Subcutaneous adipose tissue (tissue), 4 donors: Measurements from ENCODE around the gene POLR3G. TPM values are rescaled to one million over a fixed set of nuclear protein-coding genes. Genes with fewer than 3 reads are reported as not detected.

Experiments
- total RNA-seq, 4 donors: library from RNA; depleted of rRNA; stranded (reverse); fragments of >200 nt; gene quantifications; one replicate each; pipeline ENCODE4 v1.1.0, GENCODE V29; 2016
- TF ChIP-seq, protein P1 (sequence below): fragments of 450-650 bp; IDR thresholded peaks from one replicate; pipeline ENCODE4 v1.5.1; 2016; ENCODE audit warnings: low read depth, mild to moderate bottlenecking, control low read depth, antibody characterized with exemption, moderate library complexity

The POLR3G gene
- total RNA-seq, 4 donors from 2014 or later: 0.94 to 2.9 (median 1.7) TPM

DNA sequence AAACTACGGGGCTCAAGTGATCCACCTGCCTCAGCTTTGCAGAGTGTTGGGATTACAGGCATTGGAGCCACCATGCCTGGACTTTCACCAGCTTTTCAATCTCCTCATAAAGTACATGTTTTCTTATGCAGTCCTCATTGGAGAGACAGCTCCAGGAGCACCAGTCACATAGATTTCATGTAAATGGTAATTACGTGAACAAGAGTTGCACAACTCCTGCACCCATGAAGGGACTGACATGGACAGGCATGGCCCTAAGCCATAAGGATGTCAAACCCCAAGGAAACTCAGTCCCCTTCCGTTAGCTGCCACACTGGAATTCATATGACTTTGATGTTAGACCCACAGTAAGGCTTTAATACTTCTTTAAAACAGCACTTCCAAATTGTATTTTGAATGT lies 76.3 kb downstream of the POLR3G start:
- TF ChIP-seq, protein P1, sequence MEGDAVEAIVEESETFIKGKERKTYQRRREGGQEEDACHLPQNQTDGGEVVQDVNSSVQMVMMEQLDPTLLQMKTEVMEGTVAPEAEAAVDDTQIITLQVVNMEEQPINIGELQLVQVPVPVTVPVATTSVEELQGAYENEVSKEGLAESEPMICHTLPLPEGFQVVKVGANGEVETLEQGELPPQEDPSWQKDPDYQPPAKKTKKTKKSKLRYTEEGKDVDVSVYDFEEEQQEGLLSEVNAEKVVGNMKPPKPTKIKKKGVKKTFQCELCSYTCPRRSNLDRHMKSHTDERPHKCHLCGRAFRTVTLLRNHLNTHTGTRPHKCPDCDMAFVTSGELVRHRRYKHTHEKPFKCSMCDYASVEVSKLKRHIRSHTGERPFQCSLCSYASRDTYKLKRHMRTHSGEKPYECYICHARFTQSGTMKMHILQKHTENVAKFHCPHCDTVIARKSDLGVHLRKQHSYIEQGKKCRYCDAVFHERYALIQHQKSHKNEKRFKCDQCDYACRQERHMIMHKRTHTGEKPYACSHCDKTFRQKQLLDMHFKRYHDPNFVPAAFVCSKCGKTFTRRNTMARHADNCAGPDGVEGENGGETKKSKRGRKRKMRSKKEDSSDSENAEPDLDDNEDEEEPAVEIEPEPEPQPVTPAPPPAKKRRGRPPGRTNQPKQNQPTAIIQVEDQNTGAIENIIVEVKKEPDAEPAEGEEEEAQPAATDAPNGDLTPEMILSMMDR: no peak

DNA sequence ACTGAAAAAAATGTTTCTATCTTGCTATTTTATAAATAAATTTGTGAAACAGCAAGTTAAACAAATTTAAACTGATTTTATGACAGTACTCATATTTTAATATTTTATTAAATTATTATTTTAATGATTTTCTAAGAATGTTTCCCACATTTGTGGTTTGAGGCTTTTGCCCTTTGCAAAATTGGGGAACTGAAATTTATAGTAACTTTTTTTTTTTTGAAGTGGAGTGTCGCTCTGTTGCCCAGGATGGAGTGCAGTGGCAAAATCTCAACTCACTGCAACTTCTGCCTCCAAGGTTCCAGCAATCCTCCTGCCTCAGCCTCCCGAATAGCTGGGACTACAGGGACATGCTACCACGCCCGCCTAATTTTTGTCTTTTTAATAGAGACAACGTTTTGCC lies 76.7 kb downstream of the POLR3G start:
- TF ChIP-seq, protein P1: no peak

DNA sequence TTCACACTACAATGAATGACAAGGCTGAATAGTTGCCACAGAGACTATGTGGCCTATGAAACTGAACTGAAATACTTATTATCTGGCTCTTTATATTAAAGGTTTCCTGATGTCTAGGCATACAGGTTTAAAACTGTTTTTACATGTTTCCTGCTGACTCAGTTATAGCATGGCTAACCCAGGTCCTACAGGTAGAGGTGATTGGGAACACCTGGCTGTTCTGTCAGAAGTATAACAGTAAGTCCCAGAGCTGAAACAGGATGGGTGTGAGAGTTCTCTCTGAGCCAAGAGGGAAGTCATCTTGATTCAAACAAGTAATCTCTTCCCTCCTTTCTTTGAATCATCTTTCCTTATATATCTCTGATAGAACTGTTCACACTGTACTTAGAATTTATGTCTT lies 79.0 kb downstream of the POLR3G start:
- TF ChIP-seq, protein P1: no peak

DNA sequence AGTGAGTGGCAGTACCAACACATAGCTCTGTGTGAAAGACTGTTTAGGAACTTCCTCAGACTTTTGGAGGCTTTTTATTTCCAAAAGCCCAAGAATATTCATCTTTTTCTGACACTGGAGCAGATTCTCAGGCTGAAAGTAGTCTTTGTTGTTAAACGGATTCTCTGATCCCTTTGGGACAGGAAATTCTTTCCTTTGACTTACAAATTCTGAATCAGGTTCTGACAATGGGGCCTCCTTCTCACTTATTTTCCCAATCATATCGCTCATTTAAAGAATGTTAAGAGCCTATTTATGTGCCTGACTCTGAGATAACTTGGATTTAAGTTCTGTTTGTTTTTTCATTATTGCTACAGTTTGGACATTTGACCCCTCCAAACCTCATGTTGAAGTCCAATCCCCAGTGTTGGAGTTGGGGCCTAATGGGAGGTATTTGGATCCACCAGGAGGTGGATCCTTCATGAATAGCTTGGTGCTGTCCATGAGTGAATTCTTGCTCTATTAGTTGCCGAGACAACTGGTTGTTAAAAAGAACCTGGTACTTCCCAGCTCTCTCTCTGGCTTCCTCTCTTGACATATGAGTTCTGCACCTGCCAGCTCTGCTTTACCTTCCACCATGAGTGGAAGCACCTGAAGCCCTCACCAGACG lies 79.8 kb downstream of the POLR3G start:
- TF ChIP-seq, protein P1: no peak

DNA sequence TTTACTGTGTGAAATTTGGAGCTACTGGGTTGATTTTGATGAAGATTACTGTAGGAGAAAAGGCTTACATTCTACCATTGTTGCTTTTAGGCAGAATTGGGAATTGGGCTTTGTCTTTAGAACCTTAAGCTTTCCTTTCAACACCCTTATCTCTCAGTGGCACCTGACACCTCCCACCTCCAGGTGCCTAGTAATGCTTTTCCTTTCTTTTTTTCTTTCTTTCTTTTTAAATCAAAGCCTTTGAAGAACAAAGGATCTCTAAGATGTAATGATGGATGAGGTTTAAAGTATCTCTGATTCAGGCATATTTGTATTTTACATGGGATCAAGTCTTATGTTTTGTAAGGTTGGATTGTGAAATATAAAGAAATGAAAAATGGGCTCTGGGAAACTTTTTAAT lies 81.0 kb downstream of the POLR3G start:
- TF ChIP-seq, protein P1: no peak

DNA sequence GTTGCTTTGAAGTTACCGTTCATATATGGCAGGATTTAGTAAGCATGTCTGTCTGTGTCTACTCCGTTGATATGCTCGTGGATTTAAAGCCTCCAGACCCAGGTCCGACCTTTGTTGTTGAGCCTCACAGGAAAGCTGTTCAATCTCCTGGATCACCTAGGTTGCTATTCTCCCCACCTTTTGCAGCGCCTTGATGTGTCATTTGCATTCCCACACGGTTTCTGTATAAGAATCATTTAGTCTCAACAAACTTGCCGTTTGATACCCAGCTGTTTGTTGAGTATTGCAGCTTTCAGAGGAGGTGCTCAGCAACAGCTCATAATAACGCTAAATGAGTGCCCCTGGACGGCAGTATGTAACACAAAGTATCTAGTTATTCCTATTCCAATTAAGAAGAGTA lies 82.7 kb downstream of the POLR3G start:
- TF ChIP-seq, protein P1: no peak

DNA sequence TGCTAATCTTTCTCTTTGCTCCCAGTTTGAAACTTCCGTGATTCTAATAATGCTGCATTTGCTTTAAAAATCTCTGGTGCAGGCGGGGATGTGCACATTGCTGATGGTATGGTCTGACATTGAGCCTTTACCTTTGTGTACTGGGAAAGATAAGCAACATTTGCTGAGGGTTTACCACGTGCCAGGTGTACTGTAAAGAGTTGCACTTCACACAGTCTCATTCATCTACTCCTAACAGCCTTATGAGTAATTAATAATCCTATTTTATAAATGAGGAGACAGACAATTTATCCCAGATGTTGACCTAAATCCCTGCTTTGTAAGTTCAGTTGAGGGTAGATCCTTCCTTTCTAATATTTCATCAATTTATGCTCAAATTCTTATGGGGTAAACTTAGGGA lies 83.2 kb downstream of the POLR3G start:
- TF ChIP-seq, protein P1: no peak
